Gastroesophageal sphincter (tissue), 3 donors: ENCODE results near the gene NDUFA3.

Experiments
- CTCF ChIP-seq, 4 experiments: fragments of 200-600 bp in 2 of 4; fragments of 450-650 bp in 2 of 4; sonication (generic) in 1 of 4; IDR thresholded peaks; one replicate each; pipeline ENCODE4 v1.5.1; 2017 to 2019; ENCODE audit warnings: antibody characterized with exemption in 4 of 4, mild to moderate bottlenecking in 2 of 4, moderate library complexity in 2 of 4
- POLR2A ChIP-seq, 2 donors: fragments of 450-650 bp; IDR thresholded peaks; one replicate each; pipeline ENCODE4 v1.6.1; 2017; ENCODE audit warnings: antibody characterized with exemption in 2 of 2, mild to moderate bottlenecking in 2 of 2, moderate library complexity in 1 of 2
- POLR2AphosphoS5 ChIP-seq: sonication (generic); formaldehyde crosslinking; IDR thresholded peaks from one replicate; pipeline ENCODE4 v1.6.1; 2017; ENCODE audit warnings: antibody characterized with exemption

- TF ChIP-seq POLR2AphosphoS5 (no peak), POLR2A (IDR thresholded peaks at IDR 0.05) (no peak), CTCF (IDR thresholded peaks at IDR 0.05) (no peak)
Observed at GRCh38 chr19:54138489-54139256, 36.0 kb downstream of the NDUFA3 start.
